PFSK-1 (cell line): ENCODE measurements around the gene LPAR6.

Source experiments
- FOXP2 ChIP-seq: optimal IDR thresholded peaks from 2 replicates; pipeline ENCODE3; 2011; ENCODE audit warnings: borderline replicate concordance, control low read depth, inconsistent platforms; ENCODE audit not compliant: insufficient read depth; ENCODE audit errors: extremely low read length, extremely low read depth
- POLR2AphosphoS5 ChIP-seq: IDR thresholded peaks from 2 replicates; pipeline ENCODE4 v1.6.1; 2012; ENCODE audit warnings: low read depth, mild to moderate bottlenecking, control low read depth, low read length, moderate library complexity
- REST ChIP-seq, 2 experiments: IDR thresholded peaks; 2 replicates each; pipeline versions ENCODE4 v1.6.1 to v1.8.0; 2011 to 2012; ENCODE audit warnings: low read depth in 2 of 2, low read length in 2 of 2, control low read depth in 1 of 2, inconsistent platforms in 1 of 2, mild to moderate bottlenecking in 1 of 2, moderate library complexity in 1 of 2; ENCODE audit not compliant: insufficient read depth in 1 of 2
- SIN3A ChIP-seq: IDR thresholded peaks from 2 replicates; pipeline ENCODE4 v1.6.1; 2012; ENCODE audit warnings: mild to moderate bottlenecking, low read length, moderate library complexity, borderline replicate concordance; ENCODE audit not compliant: insufficient read depth
- TAF1 ChIP-seq: IDR thresholded peaks from 2 replicates; pipeline ENCODE4 v1.6.1; 2012; ENCODE audit warnings: low read length, control low read depth, borderline replicate concordance; ENCODE audit not compliant: insufficient read depth

GRCh38 chr13:48437371-48437770, 24.5 kb upstream of the LPAR6 start:
- TF ChIP-seq REST (IDR thresholded peaks at IDR 0.05; ENCODE audit: insufficient read depth in 1 of 2, low read depth in 2 of 2, low read length in 2 of 2) = no peak
- no peak for TF ChIP-seq POLR2AphosphoS5
- TF ChIP-seq TAF1 = no peak
- no peak for TF ChIP-seq SIN3A
- TF ChIP-seq FOXP2 = no peak
